Sigmoid colon (tissue), 4 donors: ENCODE data around the gene CNNM2.

Experiments
- EP300 ChIP-seq, 4 donors: sonication (generic); formaldehyde crosslinking; IDR thresholded peaks; one replicate each; pipeline ENCODE4 v1.6.1; 2017; ENCODE audit warnings: antibody characterized with exemption in 4 of 4
- POLR2A ChIP-seq, 2 donors: fragments of 450-650 bp; IDR thresholded peaks; one replicate each; pipeline ENCODE4 v1.6.1; 2016; ENCODE audit warnings: antibody characterized with exemption in 2 of 2, mild to moderate bottlenecking in 2 of 2, moderate library complexity in 2 of 2
- TF ChIP-seq, protein P1 (sequence below), 4 experiments: fragments of 450-650 bp in 3 of 4; fragments of 200-600 bp in 1 of 4; IDR thresholded peaks; one replicate each; pipeline ENCODE4 v1.5.1; 2016 to 2019; ENCODE audit warnings: antibody characterized with exemption in 4 of 4, mild to moderate bottlenecking in 3 of 4, moderate library complexity in 2 of 4

- TF ChIP-seq, protein P1, sequence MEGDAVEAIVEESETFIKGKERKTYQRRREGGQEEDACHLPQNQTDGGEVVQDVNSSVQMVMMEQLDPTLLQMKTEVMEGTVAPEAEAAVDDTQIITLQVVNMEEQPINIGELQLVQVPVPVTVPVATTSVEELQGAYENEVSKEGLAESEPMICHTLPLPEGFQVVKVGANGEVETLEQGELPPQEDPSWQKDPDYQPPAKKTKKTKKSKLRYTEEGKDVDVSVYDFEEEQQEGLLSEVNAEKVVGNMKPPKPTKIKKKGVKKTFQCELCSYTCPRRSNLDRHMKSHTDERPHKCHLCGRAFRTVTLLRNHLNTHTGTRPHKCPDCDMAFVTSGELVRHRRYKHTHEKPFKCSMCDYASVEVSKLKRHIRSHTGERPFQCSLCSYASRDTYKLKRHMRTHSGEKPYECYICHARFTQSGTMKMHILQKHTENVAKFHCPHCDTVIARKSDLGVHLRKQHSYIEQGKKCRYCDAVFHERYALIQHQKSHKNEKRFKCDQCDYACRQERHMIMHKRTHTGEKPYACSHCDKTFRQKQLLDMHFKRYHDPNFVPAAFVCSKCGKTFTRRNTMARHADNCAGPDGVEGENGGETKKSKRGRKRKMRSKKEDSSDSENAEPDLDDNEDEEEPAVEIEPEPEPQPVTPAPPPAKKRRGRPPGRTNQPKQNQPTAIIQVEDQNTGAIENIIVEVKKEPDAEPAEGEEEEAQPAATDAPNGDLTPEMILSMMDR (IDR thresholded peaks at IDR 0.05) = no peak
- no peak for TF ChIP-seq POLR2A (IDR thresholded peaks at IDR 0.05)
- no peak for TF ChIP-seq EP300 (IDR thresholded peaks at IDR 0.05)
These were observed 1.9 kb upstream of the CNNM2 start for GRCh38 chr10:102916173-102916572.
